ENCODE data around the gene TANK.

Gene TANK

GRCh38 chr2:161150704-161151103, 9.5 kb upstream of the TANK start:
- in situ Hi-C loops (cut with HindIII; ENCODE audit: low sequenced_read_pairs) = no loop called here
- DNase-seq (ENCODE audit: low read depth) = no peak
- H3K4me3 ChIP-seq (ENCODE audit: low read depth, low read length) = no peak overlapping the region
- no peak for TF ChIP-seq CTCF (IDR thresholded peaks at IDR 0.05; ENCODE audit: low read depth, low read length, missing control alignments)

- in situ Hi-C loops (cut with HindIII; ENCODE audit: low sequenced_read_pairs) = no loop called here
- no peak overlapping the region for H3K4me3 ChIP-seq (ENCODE audit: low read depth, low read length)
- DNase-seq (ENCODE audit: low read depth) = no peak
- TF ChIP-seq CTCF (IDR thresholded peaks at IDR 0.05; ENCODE audit: low read depth, low read length, missing control alignments) = no peak
Measured at GRCh38 chr2:161152302-161152701, 7.9 kb upstream of the TANK start.

DNA sequence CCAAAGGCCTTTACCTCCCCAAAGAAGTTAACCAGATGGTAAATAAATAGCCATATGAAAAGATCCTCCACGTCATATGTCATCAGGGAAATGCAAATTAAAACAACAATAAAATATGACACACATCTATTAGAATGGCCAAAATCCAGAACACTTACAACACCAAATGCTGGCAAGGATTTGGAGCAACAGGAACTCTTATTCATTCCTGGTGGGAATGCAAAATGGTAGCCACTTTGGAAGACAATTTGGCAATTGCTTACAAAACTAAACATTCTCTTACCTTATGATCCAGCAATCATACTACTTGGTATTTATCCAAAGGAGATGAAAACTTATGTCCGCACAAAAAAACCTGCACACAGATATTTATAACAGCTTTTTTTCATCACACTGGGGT, 1.3 kb upstream of the TANK start:
- no peak for TF ChIP-seq CTCF (IDR thresholded peaks at IDR 0.05; ENCODE audit: low read depth, low read length, missing control alignments)
- H3K4me3 ChIP-seq (ENCODE audit: low read depth, low read length) = no peak overlapping the region
- in situ Hi-C loops (cut with HindIII; ENCODE audit: low sequenced_read_pairs) = no loop called here
- no peak for DNase-seq (ENCODE audit: low read depth)

DNA sequence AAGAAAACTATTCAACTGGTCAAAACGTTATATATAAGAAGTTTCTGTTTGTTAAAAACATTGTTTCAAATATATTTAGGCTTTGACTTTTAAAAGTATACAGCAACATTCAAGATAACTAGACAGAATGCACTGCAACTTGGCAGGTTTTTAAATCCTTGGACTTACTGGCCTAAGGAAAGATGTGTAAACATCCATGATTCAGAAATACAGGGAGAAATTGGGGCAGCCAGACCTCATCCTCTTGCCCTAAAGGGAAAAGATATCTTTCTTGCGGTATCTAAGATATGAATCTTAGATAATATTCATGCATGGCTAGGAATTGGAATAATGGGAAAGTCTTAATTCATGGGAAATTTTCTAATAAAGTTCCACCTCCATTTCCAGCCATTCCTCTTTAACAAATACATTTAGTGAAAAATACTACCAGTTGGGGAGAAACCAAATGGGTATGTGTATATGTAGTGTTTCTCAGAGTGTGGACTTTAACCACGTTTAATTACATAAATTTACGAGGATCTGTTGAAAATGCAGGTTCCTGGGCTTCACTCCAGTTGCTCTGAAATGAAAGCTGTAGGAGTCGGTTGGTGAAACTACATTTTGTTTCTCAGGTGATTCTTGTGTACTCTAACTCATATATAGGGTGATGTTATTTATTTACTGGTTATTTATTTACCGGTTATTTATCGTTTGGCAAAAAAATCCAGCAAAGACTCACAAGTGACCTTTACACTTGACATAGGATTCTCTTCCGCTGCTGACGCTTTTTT, 587 bp upstream of the TANK start:
- TF ChIP-seq CTCF (IDR thresholded peaks at IDR 0.05; ENCODE audit: low read depth, low read length, missing control alignments) = no peak
- in situ Hi-C loops (cut with HindIII; ENCODE audit: low sequenced_read_pairs) = no loop called here
- peak overlapping the region; percentile 76 for H3K4me3 ChIP-seq (ENCODE audit: low read depth, low read length)
- DNase-seq (ENCODE audit: low read depth) = no peak

DNA sequence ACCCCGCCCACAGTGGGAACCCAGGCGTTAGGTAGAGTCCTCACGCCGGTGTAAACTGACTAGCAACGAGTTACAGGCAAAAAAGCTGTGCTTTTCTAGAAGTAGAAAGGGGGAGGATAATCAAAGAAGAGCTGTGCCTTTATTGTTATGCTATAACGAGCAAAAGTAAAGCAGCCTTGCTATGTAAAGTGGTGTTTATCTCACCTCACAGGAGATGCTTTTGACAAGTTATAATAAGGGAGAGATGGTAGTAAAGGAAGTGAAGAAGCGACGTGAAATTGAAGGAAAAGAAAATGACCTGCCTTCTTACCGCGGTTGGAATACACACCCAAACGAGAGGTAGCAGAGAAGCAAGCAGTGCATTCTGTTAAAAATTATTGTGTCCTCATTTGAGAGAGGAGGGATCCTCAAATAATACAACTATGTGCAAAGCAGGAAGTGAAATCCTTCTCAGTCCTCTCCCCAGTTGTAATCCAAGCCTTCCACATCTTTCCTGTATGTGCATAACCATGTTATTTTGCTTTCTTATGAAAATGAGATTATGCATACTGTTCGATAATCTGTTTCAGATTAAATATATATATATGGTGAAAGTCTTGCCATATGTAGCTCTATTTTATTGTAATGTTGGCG, 962 bp downstream of the TANK start:
- TF ChIP-seq CTCF (IDR thresholded peaks at IDR 0.05; ENCODE audit: low read depth, low read length, missing control alignments) = no peak
- H3K4me3 ChIP-seq (ENCODE audit: low read depth, low read length) = peak overlapping the region; percentile 76
- in situ Hi-C loops (cut with HindIII; ENCODE audit: low sequenced_read_pairs) = no loop called here
- DNase-seq (ENCODE audit: low read depth) = no peak

GRCh38 chr2:161163440-161163839, 3.2 kb downstream of the TANK start:
- DNase-seq (ENCODE audit: low read depth) = no peak
- TF ChIP-seq CTCF (IDR thresholded peaks at IDR 0.05; ENCODE audit: low read depth, low read length, missing control alignments) = no peak
- no peak overlapping the region for H3K4me3 ChIP-seq (ENCODE audit: low read depth, low read length)
- in situ Hi-C loops (cut with HindIII; ENCODE audit: low sequenced_read_pairs) = no loop called here

All from astrocyte of the cerebellum (primary cell).